Type B pancreatic cell (in vitro differentiated cells): ENCODE measurements around the gene OR6C65. TPM values are rescaled to one million over a fixed set of nuclear protein-coding genes. Genes with fewer than 3 reads are reported as not detected.
A peak's percentile ranks its signal among the peaks of the same experiment; 100 is the strongest.
"Not testable (repeated sequence)": the region's sequence is repeated elsewhere in the genome, so short reads cannot be mapped to it uniquely, and the experiment has no call there.

ENCODE experiments used
- DNase-seq: peaks from one replicate; pipeline ENCODE4 v3.0.0; 2021; ENCODE audit warnings: mixed read lengths; ENCODE audit not compliant: unreplicated experiment; ENCODE audit errors: extremely low spot score
- H3K27ac Mint-ChIP-seq: 2 replicates; pipeline ENCODE4 v1.8.0; 2021; ENCODE audit warnings: mild to moderate bottlenecking, mixed read lengths
- H3K27me3 Mint-ChIP-seq: 2 replicates; pipeline ENCODE4 v1.8.0; 2021; ENCODE audit warnings: mixed read lengths
- H3K36me3 Mint-ChIP-seq: 2 replicates; pipeline ENCODE4 v1.8.0; 2021; ENCODE audit warnings: mixed read lengths
- H3K4me1 Mint-ChIP-seq: one replicate; pipeline ENCODE4 v1.8.0; 2021; ENCODE audit warnings: mixed read lengths; ENCODE audit not compliant: unreplicated experiment
- H3K4me3 Mint-ChIP-seq: 2 replicates; pipeline ENCODE4 v1.8.0; 2021; ENCODE audit warnings: mild to moderate bottlenecking, mixed read lengths
- H3K9me3 Mint-ChIP-seq: 2 replicates; pipeline ENCODE4 v1.8.0; 2021; ENCODE audit warnings: mixed read lengths
- long read RNA-seq: library from polyadenylated mRNA; unstranded; transcript quantifications from one replicate; pipeline ENCODE4 v2.0.0, GENCODE V29; 2020
- total RNA-seq: library from RNA; stranded (reverse); gene quantifications from 2 replicates; pipeline ENCODE4 v1.2.1, GENCODE V29; 2021; ENCODE audit warnings: low replicate concordance
- TF ChIP-seq, protein P1 (sequence below): fragments of 200-600 bp; sonication (generic); conservative IDR thresholded peaks from 2 replicates; pipeline ENCODE4 v1.5.0; 2021; ENCODE audit warnings: antibody characterized with exemption, mild to moderate bottlenecking

The OR6C65 gene
- not detected in 2 replicates for total RNA-seq
- long read RNA-seq: 0 reads

DNA sequence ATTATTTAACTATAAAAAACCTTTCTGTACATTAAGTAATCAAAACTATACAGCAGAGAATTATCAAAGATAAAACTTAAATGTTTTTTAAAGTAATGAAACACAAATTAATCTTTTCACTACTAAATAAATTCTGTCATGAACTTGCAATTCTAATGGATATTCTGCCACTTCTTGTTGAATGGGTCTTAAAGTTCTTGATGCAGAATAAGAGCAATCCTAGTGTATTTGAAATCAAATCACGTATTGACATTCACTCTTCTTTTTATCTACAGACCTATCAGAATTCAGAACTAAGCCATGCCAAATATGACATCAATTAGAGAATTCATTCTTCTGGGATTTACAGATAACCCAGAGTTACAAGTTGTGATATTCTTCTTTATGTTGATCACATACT is at the start of gene OR6C65:
Gene OR6C65, plus strand, starts transcription at position 301 of the 400 bp plus-strand sequence. Its CDS starts 0 bp downstream, at position 301.
- Mint-ChIP-seq H3K9me3 (no peaks in the 10 kb centered on the region), H3K4me3 (no peak within 1 kb of the TSS), H3K27ac (no peak within 1 kb of the TSS), H3K36me3 (no peaks in the 10 kb centered on the region), H3K27me3 (peaks cover 7% of the 10 kb centered on the region), H3K4me1 (no peaks in the 10 kb centered on the region)
- no peak for DNase-seq
- TF ChIP-seq, protein P1, sequence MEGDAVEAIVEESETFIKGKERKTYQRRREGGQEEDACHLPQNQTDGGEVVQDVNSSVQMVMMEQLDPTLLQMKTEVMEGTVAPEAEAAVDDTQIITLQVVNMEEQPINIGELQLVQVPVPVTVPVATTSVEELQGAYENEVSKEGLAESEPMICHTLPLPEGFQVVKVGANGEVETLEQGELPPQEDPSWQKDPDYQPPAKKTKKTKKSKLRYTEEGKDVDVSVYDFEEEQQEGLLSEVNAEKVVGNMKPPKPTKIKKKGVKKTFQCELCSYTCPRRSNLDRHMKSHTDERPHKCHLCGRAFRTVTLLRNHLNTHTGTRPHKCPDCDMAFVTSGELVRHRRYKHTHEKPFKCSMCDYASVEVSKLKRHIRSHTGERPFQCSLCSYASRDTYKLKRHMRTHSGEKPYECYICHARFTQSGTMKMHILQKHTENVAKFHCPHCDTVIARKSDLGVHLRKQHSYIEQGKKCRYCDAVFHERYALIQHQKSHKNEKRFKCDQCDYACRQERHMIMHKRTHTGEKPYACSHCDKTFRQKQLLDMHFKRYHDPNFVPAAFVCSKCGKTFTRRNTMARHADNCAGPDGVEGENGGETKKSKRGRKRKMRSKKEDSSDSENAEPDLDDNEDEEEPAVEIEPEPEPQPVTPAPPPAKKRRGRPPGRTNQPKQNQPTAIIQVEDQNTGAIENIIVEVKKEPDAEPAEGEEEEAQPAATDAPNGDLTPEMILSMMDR: no peak

DNA sequence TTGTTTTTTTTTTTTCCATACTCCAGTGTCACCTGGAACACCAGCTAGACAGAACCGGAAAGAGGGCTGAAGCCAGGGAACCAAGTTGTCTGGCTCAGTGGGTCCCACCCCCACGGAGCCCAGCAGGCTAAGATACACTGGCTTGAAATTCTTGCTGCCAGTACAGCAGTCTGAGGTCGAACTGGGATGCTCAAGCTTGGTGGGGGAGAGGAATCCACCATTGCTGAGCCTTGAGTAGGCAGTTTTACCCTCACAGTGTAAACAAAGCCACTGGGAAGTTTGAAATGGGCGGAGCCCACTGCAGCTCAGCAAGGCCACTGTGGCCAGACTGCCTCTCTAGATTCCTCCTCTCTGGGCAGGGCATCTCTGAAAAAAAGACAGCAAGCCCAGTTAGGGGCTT is 45.0 kb upstream of the OR6C65 start:
- H3K4me3 Mint-ChIP-seq, H3K36me3 Mint-ChIP-seq, DNase-seq, H3K27me3 Mint-ChIP-seq, H3K27ac Mint-ChIP-seq, H3K9me3 Mint-ChIP-seq, H3K4me1 Mint-ChIP-seq: not testable (repeated sequence)

DNA sequence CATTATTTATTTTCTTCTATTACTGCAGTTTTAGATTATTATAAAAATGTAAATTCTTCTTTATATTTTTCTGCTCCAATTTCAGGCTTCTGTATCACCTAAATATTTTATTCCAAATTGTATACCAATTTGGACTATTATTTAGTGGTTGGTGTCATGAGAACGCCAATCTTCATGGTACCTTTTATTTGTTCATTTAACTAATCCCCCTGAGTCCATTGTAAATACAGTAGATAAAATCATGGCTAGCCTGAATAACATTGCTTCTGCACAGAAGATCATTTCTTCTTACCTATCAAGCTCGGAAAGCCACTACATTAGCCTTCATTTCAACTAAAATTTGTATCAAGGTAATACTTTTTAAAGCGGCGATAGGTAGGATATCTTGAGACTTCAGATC is 37.7 kb upstream of the OR6C65 start, which contains the start of gene OR6C75:
Gene OR6C75, plus strand, starts transcription at position 301 of the 400 bp plus-strand sequence. CDS start 2,136 bp downstream, outside the sequence.
- Mint-ChIP-seq H3K27ac (no peak within 1 kb of the TSS), H3K9me3 (no peaks in the 10 kb centered on the region), H3K4me3 (no peak within 1 kb of the TSS), H3K27me3 (peaks cover 10% of the 10 kb centered on the region), H3K36me3 (no peaks in the 10 kb centered on the region), H3K4me1 (no peaks in the 10 kb centered on the region)
- DNase-seq: no peak
- TF ChIP-seq, protein P1: no peak

DNA sequence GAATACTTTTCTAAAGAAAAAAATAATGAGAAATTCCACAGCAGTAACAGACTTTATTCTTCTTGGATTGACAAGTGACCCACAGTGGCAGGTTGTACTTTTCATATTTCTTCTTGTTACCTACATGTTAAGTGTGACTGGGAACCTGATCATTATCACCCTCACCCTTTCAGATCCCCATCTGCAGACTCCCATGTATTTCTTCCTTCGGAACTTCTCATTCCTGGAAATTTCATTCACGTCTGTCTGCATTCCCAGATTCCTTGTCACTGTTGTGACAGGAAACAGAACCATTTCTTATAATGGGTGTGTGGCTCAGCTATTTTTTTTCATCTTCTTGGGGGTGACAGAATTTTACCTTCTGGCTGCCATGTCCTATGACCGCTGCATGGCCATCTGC is 35.2 kb upstream of the OR6C65 start:
- Mint-ChIP-seq H3K36me3 (no peaks in the 10 kb centered on the region), H3K4me1 (no peaks in the 10 kb centered on the region), H3K4me3 (no peak overlapping the region), H3K27me3 (peaks cover 10% of the 10 kb centered on the region), H3K9me3 (no peaks in the 10 kb centered on the region), H3K27ac (no peak overlapping the region)
- no peak for DNase-seq
- TF ChIP-seq, protein P1: no peak

DNA sequence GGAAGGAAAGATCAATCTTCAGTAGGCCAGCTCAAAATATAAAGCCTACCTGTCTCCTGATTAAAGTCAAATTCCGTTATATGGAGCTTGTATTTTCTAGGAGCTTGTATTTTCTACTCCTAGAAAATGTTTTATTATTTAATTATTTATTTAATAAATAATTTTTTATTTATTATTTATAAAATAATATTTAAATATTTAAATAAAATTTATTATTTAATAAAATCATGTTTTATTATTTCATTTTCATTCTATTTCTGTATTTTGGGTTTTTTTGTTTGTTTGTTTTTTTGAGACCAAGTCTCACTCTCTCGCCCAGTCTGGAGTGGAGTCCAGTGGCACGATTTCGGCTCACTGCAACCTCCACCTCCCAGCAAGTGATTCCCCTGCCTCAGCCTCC is 27.8 kb upstream of the OR6C65 start:
- Mint-ChIP-seq H3K4me1 (no peaks in the 10 kb centered on the region), H3K4me3 (no peak overlapping the region), H3K27ac (no peak overlapping the region), H3K27me3 (no peaks in the 10 kb centered on the region), H3K9me3 (no peaks in the 10 kb centered on the region), H3K36me3 (no peaks in the 10 kb centered on the region)
- TF ChIP-seq, protein P1: no peak
- no peak for DNase-seq

DNA sequence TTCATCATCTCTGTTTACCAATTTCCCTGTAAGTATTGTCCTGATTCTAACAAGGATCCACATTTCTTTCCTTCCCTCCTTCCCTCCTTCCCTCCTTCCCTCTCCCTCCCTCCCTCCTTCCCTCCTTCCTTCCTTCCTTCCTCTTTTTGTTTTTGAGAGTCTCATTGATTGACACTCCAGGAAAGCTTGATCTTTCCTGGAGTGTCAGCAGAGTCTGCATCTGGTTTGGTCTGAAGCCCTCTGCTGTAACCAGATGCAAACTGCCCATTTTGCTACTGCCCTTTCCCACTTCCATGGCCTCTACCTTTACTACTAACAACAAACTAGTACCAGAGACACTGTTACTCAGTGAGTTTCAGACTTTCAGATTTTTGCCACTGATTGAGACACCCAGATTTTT is 14.4 kb upstream of the OR6C65 start:
- no peaks in the 10 kb centered on the region for H3K4me1 Mint-ChIP-seq
- H3K36me3 Mint-ChIP-seq: no peaks in the 10 kb centered on the region
- H3K27me3 Mint-ChIP-seq: no peaks in the 10 kb centered on the region
- TF ChIP-seq, protein P1: no peak
- H3K9me3 Mint-ChIP-seq: no peaks in the 10 kb centered on the region
- no peak overlapping the region for H3K4me3 Mint-ChIP-seq
- peak overlapping the region; percentile 28 for H3K27ac Mint-ChIP-seq
- DNase-seq: no peak
